Subcutaneous abdominal adipose tissue (tissue), 5 donors: Measurements from ENCODE around the gene ANXA8L1.
"Not testable (repeated sequence)": the region's sequence is repeated elsewhere in the genome, so short reads cannot be mapped to it uniquely, and the experiment has no call there.

Experiments
- H3K27ac ChIP-seq: one replicate; pipeline ENCODE4 v1.7.0; 2013; ENCODE audit warnings: low read depth, mild to moderate bottlenecking, inconsistent platforms, low read length, moderate library complexity
- H3K27me3 ChIP-seq, 5 donors: one replicate each; pipeline ENCODE4 v1.7.0; 2013; ENCODE audit warnings: low read length in 5 of 5, inconsistent platforms in 1 of 5; ENCODE audit not compliant: control insufficient read depth in 5 of 5, insufficient read depth in 4 of 5
- H3K36me3 ChIP-seq, 5 donors: one replicate each; pipeline ENCODE4 v1.7.0; 2013; ENCODE audit warnings: low read length in 5 of 5; ENCODE audit not compliant: control insufficient read depth in 5 of 5, insufficient read depth in 5 of 5
- H3K4me1 ChIP-seq, 5 donors: one replicate each; pipeline ENCODE4 v1.7.0; 2013; ENCODE audit warnings: low read length in 5 of 5, mild to moderate bottlenecking in 3 of 5, moderate library complexity in 1 of 5; ENCODE audit not compliant: control insufficient read depth in 5 of 5, insufficient read depth in 5 of 5
- H3K4me3 ChIP-seq, 5 donors: one replicate each; pipeline ENCODE4 v1.7.0; 2013; ENCODE audit warnings: low read length in 5 of 5, low read depth in 1 of 5
- H3K9ac ChIP-seq, 5 donors: one replicate each; pipeline ENCODE4 v1.7.0; 2013; ENCODE audit warnings: low read length in 5 of 5, mild to moderate bottlenecking in 4 of 5, moderate library complexity in 3 of 5
- H3K9me3 ChIP-seq, 5 donors: one replicate each; pipeline ENCODE4 v1.7.0; 2013; ENCODE audit warnings: low read length in 5 of 5; ENCODE audit not compliant: control insufficient read depth in 5 of 5
- donor health status: healthy.
- donor health status: healthy.
- donor health status: healthy.
- donor health status: healthy.
- donor health status: healthy.

The ANXA8L1 gene

DNA sequence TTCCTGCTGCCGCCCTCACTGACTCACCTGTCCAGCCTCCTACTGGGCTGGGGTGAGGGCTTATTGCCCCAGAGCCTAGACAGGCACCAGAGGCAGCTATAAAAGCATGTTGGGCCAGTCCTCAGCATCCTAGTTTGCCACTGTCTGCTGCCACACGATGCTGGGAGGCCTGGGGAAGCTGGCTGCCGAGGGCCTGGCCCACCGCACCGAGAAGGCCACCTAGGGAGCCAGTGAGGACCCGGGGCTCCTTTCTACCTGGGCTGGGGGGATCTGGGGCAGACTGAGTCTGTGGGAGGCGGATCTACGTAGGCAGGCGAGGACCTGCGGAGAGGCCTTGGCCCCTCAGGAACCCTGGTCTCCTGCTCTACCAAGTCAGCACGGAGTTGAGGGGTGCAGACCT lies 6.6 kb upstream of the ANXA8L1 start:
- H3K9me3 ChIP-seq, H3K4me1 ChIP-seq, H3K9ac ChIP-seq, H3K27ac ChIP-seq, H3K36me3 ChIP-seq, H3K4me3 ChIP-seq, H3K27me3 ChIP-seq: not testable (repeated sequence)

DNA sequence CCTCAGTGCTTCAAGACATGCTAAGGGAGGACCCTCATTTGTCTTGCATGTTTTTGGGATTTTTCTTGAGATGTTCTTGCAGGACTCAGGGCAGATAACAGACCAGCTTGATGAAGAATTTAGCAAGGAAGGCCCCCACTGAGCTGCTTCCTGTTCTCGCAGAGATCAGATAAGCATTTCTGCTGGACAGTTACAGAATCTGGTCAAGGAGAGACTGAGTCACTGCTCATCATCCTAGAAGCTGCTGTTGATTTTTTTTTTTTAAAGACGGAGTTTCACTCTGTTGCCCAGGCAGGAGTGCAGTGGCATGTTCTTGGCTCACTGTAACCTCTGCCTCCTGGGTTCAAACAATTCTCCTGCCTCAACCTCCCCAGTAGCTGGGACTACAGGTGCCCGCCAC lies 1.2 kb upstream of the ANXA8L1 start:
- not testable (repeated sequence) for H3K36me3 ChIP-seq, H3K27me3 ChIP-seq, H3K9ac ChIP-seq, H3K4me1 ChIP-seq, H3K27ac ChIP-seq, H3K9me3 ChIP-seq, H3K4me3 ChIP-seq

DNA sequence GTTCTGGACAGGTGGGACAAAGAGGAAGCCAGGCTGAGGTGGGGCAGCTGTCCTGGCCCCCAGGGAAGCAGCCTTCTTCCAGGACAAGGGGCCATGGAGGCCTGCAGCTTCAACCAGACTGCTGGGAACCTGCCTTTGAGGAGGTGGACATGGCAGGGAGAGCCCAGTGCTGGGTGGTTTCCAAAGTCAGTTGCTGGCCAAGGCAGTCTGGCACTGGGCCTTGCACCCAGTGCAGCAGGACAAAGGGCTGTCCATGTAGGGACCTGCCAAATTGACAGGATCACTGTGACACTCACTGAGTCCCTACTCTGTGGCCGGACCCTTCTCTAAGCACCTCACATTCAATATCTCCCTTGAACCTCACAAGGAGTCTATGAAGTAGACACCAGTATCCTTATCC lies 1.4 kb downstream of the ANXA8L1 start:
- not testable (repeated sequence) for H3K4me1 ChIP-seq, H3K9me3 ChIP-seq, H3K27ac ChIP-seq, H3K9ac ChIP-seq, H3K4me3 ChIP-seq, H3K36me3 ChIP-seq, H3K27me3 ChIP-seq

DNA sequence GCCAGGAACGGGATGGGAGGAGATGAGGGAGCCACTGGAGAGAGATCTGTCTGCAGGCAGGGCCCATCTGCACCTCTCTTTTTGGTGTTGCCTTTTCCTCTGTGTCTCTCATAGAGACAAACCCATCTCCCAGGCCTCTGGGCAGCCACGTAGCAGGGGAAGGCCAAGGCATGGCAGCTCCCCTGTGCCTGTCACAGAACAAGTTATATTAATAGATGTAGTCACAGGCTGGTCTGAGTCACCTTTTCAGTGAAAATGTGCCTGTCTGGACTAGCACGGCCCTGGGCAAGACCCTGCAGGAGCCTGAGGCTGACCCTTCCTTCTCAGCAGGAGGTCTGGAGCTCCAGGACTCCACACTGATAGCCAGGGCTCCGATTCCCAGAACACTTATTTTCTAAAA lies 2.1 kb downstream of the ANXA8L1 start:
- not testable (repeated sequence) for H3K4me3 ChIP-seq, H3K36me3 ChIP-seq, H3K9ac ChIP-seq, H3K4me1 ChIP-seq, H3K27me3 ChIP-seq, H3K9me3 ChIP-seq, H3K27ac ChIP-seq

DNA sequence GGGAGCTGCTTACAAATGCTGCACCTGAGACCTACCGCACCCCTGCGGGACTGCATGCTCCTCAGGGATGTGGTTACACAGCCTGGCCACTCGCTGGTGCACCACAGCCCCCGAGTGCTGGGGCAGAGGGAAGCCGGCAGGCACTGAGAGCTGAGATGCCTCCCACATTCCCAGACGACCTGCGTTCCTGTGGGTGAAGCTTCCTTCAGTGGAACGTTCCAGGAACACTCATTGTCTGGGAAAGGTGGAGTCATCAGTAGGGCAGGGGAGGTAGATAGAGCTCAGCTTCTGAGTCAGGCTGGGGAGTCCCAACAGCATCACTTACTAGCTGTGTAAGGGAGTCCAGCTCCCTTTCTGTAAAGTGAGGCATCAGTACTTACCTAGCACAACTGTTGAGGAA lies 2.5 kb downstream of the ANXA8L1 start:
- not testable (repeated sequence) for H3K9me3 ChIP-seq, H3K27me3 ChIP-seq, H3K27ac ChIP-seq, H3K36me3 ChIP-seq, H3K9ac ChIP-seq, H3K4me1 ChIP-seq, H3K4me3 ChIP-seq

DNA sequence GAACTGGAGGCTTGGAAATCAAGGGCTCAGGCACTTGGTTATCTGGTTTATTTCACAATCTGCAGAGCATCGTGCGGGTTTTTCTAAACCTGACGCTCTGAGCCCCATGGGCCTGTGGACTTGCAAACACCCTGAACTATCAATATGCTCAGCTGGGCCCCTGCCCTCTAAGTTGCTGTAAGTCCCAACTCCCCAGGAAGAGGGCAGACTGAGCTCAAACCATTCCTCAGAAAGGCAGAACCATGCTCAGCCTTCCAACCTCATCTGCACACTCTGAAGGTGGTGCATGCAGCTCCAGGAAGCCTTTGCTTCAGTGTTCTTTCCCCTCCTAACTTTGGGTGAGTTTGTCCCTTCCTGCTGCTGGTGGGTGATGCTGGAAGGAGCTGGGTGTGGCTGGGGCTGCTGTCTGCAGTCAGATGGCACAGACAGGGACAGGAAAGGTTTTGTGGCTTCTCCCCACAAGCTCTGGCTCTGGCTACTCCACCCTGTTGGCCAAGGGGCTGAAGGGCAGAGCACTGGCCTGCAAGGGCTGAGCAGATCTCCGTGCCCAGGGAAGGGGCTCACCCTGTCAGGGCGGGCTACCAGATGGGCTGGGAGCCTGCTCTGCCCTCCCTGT lies 3.8 kb downstream of the ANXA8L1 start:
- H3K36me3 ChIP-seq, H3K27me3 ChIP-seq, H3K4me3 ChIP-seq, H3K4me1 ChIP-seq, H3K9ac ChIP-seq, H3K9me3 ChIP-seq, H3K27ac ChIP-seq: not testable (repeated sequence)

DNA sequence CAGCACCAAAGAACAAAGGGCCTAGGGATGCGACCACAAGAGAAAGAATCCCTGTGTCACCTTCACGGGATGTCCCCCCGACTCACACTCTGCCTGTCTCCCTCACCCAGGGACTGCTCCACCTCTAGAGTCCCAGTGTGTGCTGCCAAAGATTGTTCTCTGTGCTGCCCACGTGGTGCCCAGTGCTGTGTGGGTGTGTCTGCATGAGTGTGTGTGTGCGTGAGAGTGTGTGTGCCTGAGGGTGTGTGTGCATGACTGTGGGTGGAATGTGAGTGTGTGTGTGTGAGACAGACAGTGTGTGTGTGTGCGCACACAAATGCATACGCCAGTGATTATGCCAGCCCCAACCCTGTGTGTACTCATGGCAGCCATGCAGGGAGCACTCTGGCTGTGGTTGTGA lies 10.3 kb downstream of the ANXA8L1 start:
- not testable (repeated sequence) for H3K4me3 ChIP-seq, H3K9me3 ChIP-seq, H3K27me3 ChIP-seq, H3K9ac ChIP-seq, H3K4me1 ChIP-seq, H3K27ac ChIP-seq, H3K36me3 ChIP-seq

DNA sequence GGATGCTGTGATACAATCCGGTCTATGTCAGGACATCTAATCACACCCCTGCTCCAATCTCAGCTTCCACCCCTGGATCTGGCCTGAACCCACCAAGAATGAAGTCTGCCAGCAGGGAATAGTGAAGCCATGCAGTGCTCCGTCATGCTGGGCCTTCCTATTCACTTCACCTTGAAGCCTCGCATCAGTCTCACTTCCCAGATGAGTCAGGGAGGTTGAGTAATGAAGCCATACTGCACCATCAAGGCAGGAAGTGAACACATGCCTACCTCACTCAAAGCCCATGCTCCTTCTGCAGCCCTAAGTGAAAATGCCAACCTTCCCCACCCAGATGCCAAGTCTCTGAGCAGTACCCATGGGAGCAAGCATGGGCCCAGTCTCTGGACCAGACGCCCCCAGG lies 11.1 kb downstream of the ANXA8L1 start:
- H3K27me3 ChIP-seq, H3K9ac ChIP-seq, H3K4me1 ChIP-seq, H3K4me3 ChIP-seq, H3K36me3 ChIP-seq, H3K9me3 ChIP-seq, H3K27ac ChIP-seq: not testable (repeated sequence)

DNA sequence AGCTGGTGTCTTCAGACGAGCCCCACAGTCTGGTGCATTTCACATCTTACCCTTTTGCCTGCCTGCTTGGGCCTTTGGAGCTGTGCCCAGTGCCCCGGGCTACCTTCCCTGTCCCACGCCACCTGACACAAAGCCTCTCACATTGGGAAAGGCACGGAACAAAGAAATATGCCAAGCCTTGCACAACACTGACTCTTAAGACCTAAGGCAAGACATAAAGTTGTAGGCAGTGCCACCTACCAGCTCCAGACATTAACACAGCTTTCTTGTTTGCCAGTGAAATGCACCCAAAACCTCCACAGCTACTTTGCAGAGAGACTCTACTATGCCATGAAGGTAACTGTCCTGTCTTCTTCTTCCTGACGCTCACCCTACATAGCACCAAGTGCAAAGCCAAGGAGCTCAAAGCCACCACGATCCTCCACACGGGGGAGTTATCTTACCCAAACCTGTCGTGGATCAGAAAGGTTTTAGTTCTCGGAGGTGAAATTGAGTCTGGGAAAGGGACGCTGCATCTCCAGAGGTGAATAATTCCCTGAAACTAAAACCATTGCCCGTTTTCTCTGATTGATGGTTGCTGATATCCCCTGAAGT lies 11.8 kb downstream of the ANXA8L1 start:
- not testable (repeated sequence) for H3K27me3 ChIP-seq

DNA sequence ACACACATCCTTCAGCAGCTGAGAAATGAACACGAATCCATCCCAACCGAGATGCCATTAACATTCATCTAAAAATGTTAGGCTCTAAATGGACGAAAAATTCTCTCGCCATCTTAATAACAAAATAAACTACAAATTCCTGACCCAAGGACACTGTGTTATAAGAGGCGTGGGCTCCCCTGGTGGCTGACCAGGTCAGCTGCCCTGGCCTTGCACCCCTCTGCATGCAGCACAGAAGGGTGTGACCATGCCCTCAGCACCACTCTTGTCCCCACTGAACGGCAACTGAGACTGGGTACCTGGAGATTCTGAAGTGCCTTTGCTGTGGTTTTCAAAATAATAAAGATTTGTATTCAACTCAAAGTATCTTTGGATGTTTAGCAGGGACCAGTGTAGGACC lies 15.8 kb downstream of the ANXA8L1 start:
- H3K9ac ChIP-seq, H3K27ac ChIP-seq, H3K27me3 ChIP-seq, H3K4me3 ChIP-seq, H3K36me3 ChIP-seq, H3K9me3 ChIP-seq, H3K4me1 ChIP-seq: not testable (repeated sequence)

More for the DNA sequence above, 11.8 kb downstream of the ANXA8L1 start:
- not testable (repeated sequence) for H3K36me3 ChIP-seq, H3K27ac ChIP-seq, H3K9ac ChIP-seq, H3K9me3 ChIP-seq, H3K4me1 ChIP-seq, H3K4me3 ChIP-seq
